Stimulated activated CD8-positive, alpha-beta memory T cell treated with anti-CD3 and anti-CD28 coated beads, Interleukin-12 subunit alpha, Interleukin-12 subunit beta, amount 100 ng/mL, for 24 hours (primary cell): Measurements from ENCODE around the gene MUC4.
"Not testable (repeated sequence)": the region's sequence is repeated elsewhere in the genome, so short reads cannot be mapped to it uniquely, and the experiment has no call there.

Source experiments
- DNase-seq: peaks from one replicate; pipeline ENCODE4 v3.0.0-alpha.2; 2020; ENCODE audit errors: extremely low read depth

MUC4 gene

GRCh38 chr3:195738274-195739044 is 73.3 kb downstream of the MUC4 start:
- DNase-seq: no peak

DNA sequence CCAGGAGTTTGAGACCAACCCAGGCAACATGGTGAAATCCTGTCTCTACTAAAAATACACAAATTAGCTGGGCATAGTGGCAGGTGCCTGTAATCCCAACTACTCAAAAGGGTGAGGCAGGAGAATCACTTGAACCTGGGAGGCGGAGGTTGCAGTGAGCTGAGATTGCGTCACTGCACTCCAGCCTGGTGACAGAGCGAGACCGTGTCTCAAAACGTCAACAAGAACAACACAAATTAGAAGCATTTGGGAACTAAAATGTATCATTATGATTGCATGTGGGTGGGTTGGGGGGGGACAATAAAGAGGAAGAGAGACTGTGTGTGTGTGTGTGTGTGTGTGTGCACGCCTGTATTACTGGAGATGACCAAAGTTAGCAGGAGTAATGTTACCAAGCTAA is 73.9 kb downstream of the MUC4 start:
- DNase-seq: not testable (repeated sequence)

DNA sequence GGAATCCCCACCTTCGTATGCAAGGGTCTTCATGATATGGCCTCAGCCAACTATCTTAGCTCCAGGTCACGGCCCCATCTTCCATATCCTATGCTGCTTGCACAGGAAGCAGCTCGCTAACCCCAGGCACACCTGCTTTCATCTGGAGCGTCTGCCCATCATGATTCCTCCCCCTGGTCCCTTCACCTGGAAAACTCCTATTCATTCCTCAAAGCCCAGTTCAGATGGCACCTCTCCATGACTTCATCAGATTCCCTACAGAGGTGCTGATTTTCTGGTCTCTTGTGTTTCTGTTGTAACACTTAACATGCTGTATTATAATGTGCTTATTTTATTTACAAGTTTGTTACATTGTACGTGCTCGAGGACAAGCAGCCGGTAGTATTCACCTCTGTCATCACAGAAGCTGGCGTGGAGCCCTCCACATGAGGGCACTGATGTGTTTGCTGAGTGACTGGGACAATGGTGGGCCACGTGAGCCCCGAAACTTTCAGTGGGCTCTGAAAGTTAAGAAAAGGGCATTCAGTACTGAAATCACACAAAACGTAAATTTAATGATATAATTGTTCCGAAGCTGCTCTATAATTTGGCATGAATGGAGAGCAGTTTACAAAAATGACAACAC is 74.8 kb downstream of the MUC4 start:
- no peak for DNase-seq

- no peak for DNase-seq
Measured at GRCh38 chr3:195735036-195735695, 76.6 kb downstream of the MUC4 start.

- no peak for DNase-seq
Measured at GRCh38 chr3:195732940-195733339, 78.8 kb downstream of the MUC4 start.

DNA sequence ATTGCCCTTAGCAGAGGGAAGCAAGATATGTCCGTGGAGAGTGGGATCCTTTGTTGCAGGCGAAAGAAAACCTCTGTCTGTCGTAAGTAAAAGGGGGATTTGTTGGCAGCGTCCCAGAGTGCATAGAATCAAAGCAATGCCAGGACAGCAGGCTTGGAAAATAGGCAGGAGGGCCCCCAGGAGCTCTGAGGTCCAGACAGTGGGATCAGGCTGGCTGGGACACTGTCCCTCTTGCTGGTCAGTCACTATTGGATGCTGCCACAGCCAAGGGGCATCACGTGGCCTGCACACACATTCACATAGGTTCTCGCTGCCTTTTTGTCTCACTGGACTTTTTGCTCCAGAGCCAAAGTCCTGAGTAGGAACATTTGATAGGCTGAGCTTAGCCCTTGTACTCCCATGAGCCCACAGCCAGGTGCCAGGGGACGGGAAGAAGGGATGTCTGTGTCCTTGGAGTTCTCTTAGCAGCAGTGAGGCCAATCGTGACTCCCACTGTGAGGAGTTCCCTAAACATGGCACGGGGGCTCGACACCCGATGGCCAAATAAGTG is 80.3 kb downstream of the MUC4 start:
- no peak for DNase-seq

- DNase-seq: no peak
Measured at GRCh38 chr3:195729476-195730251, 82.1 kb downstream of the MUC4 start.

- DNase-seq: not testable (repeated sequence)
Measured at GRCh38 chr3:195728789-195729188, 82.9 kb downstream of the MUC4 start.

DNA sequence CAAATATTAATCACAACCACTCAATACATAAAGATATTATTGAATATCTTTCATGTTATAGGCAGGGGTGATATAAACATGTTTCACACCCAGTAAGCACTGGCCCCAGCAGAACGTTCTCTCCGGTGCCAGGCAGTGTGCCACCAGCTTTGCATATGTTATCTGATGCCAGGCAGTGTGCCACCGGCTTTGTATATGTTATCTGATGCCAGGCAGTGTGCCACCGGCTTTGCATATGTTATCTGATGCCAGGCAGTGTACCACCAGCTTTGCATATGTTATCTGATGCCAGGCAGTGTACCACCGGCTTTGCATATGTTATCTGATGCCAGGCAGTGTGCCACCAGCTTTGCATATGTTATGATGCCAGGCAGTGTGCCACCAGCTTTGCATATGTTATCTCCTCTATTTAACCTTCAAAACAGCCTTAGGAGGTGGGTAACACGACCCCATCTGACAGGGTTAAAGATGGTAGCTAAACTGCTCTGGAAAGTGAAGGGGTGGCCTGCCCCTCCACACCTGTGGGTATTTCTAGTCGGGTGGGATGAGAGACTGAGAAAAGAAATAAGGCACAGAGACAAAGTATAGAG is 84.0 kb downstream of the MUC4 start:
- no peak for DNase-seq

DNA sequence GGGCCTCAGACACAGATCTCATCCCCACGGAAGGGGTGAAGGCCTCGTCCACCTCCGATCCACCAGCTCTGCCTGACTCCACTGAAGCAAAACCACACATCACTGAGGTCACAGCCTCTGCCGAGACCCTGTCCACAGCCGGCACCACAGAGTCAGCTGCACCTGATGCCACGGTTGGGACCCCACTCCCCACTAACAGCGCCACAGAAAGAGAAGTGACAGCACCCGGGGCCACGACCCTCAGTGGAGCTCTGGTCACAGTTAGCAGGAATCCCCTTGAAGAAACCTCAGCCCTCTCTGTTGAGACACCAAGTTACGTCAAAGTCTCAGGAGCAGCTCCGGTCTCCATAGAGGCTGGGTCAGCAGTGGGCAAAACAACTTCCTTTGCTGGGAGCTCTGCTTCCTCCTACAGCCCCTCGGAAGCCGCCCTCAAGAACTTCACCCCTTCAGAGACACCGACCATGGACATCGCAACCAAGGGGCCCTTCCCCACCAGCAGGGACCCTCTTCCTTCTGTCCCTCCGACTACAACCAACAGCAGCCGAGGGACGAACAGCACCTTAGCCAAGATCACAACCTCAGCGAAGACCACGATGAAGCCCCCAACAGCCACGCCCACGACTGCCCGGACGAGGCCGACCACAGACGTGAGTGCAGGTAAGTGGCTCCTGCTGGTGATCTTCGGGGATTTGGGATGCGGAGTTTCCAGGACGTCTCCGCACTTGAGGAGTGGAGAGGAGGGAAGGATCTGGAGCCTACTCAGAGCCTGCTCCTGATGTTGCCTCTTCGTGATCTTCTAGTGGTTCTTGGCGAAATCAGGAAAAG is 85.6 kb downstream of the MUC4 start:
- not testable (repeated sequence) for DNase-seq

GRCh38 chr3:195724363-195724762 is 87.4 kb downstream of the MUC4 start:
- not testable (repeated sequence) for DNase-seq

DNA sequence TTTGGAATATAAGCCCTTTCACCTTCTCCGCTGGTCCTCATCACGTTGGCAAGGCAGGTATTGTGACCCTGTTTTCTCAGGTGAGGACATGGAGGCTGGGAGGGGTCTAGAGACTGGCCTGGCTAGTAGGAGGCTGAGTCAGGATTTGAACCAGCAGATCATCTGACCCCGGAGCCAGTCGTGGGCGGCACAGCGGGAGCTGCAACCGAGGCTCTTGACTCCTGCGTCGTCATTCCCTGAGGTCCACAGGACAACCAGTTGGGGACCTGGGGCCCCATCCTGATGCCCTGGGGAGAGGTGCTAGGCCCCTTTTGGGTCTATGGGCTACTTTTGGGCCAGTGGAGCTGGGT is 88.8 kb downstream of the MUC4 start:
- DNase-seq: not testable (repeated sequence)

- not testable (repeated sequence) for DNase-seq
Measured at GRCh38 chr3:195722139-195722995, 89.4 kb downstream of the MUC4 start.

DNA sequence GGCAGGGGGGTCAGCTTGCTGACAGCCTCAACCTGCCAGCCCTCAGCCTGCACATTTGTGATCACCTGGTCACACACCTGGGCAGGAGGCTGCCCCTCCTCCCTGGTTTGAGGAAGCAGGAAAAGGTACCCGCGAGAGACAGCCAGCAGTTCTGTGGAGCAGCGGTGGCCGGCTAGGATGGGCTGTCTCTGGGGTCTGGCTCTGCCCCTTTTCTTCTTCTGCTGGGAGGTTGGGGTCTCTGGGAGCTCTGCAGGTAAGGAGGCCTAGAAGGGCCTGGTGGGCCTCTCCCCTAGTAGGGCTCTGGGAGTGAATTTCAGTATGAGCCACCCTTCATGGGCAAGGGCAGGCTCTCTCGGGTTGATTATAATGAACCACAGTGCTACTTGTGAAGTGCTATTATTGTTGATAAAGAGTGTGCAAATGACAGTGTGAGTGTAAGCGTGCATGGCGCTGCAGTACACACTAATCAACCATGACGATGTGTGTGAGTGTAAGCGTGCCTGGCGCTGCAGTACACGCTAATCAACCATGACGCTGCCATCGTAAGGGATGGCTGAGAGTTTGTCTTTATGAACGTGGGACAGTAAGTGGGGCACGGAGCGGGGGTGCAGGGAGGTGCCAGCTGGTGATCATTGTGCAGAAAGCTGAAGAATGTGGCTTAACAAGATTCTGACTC is 90.8 kb downstream of the MUC4 start, which contains the start of gene MUC20:
MUC20 (plus strand) TSS at position 148 of the 676 bp plus-strand sequence; CDS start at position 178, 30 bp downstream.
- not testable (repeated sequence) for DNase-seq

- not testable (repeated sequence) for DNase-seq
Measured at GRCh38 chr3:195719514-195720254, 92.0 kb downstream of the MUC4 start.

DNA sequence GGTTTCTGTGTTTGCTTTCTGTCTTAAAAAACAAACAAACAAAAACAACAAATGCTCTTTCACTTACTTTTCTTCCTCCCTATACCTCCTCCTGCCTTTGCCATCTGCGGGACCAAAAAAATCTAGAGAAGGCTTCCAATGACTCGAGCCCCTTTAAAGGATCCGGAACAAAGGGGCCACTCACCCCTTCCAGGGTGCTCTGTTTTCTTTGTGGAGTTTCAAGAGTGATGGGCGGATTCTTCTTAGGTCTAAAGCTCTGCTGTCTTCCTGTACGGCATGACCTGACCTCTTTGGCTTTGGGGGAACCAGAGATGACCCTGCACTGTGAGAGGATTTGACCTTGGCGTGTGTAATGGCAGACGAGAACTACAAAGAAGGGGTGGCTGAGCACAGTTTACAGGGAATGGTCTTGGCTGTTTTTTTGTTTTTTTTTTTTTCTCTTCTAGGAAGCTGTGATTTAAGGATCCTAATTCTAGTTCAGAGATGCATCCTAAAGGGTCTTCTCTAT is 93.2 kb downstream of the MUC4 start:
- DNase-seq: no peak

- DNase-seq: no peak
Measured at GRCh38 chr3:195717852-195718476, 93.8 kb downstream of the MUC4 start.
